GM12875 (cell line): ENCODE data around the gene SERPINE2.

Experiments
- H3K4me3 ChIP-seq: one replicate; pipeline ENCODE4 v1.5.1; 2011; ENCODE audit warnings: low read depth, low read length, control low read depth
- TF ChIP-seq, protein P1 (sequence below): IDR thresholded peaks from 2 replicates; pipeline ENCODE4 v1.5.1; 2011; ENCODE audit warnings: low read depth, mild to moderate bottlenecking, control low read depth, inconsistent platforms, low read length, moderate library complexity, borderline replicate concordance; ENCODE audit not compliant: insufficient read depth

SERPINE2 gene

DNA sequence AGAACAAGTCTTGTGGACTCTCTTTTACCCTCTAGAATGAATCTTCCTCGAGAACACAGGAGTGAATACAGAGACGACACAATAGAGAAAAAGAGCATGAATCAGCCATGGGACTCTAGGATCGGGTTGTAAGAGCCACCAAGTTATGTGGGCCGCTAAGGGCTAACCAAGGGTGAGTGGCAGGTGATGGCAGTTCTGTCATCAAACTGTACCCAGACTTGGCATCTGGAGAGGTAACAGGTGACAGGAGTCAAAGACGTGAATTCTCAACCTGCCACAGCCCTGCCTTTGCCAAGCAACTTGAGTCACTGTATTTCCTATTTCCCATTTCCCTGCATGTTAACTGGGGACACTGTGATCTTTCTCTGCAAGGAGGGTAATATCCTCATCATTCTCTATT, 11.2 kb downstream of the SERPINE2 start:
- H3K4me3 ChIP-seq, result no peak overlapping the region
- TF ChIP-seq, protein P1, sequence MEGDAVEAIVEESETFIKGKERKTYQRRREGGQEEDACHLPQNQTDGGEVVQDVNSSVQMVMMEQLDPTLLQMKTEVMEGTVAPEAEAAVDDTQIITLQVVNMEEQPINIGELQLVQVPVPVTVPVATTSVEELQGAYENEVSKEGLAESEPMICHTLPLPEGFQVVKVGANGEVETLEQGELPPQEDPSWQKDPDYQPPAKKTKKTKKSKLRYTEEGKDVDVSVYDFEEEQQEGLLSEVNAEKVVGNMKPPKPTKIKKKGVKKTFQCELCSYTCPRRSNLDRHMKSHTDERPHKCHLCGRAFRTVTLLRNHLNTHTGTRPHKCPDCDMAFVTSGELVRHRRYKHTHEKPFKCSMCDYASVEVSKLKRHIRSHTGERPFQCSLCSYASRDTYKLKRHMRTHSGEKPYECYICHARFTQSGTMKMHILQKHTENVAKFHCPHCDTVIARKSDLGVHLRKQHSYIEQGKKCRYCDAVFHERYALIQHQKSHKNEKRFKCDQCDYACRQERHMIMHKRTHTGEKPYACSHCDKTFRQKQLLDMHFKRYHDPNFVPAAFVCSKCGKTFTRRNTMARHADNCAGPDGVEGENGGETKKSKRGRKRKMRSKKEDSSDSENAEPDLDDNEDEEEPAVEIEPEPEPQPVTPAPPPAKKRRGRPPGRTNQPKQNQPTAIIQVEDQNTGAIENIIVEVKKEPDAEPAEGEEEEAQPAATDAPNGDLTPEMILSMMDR, result no peak

DNA sequence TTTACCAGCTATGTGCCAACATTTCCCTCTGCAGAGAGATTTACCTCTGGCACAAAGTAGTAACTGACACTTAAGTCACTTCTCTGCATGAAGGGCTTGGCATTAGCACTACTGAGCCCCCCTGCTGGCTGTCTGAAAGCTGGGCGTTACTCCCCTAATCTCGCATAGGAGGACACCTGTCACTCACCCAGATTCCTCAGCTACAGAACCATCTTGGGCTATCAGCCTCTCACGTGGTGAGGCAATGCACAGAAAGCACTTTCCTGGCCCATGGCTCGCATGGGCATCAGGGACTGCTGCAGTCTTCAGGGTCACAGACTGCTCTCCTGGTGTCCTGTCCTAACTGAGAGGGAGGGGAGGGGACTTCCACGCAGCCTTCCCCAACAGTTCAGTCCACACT, 12.0 kb downstream of the SERPINE2 start:
- TF ChIP-seq, protein P1, result no peak
- no peak overlapping the region for H3K4me3 ChIP-seq

DNA sequence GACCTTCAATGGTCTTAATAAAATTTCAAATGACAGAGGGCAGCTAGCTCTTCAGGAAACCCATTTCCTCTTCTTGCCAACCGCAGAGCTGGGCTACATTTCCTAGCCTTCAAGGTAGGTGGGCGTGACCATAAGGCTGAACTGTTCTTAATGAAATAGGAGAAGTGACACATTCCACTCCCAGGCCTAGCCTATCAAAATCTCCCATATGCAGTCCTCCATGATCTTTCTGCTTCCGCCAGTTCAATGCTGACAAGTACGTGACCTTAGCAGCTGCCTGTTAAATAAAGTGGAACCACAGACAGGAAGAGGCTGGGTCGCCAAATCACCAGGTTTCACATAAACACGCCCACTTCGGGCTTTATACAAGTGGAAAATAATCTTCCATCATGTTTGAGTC, 13.2 kb downstream of the SERPINE2 start:
- H3K4me3 ChIP-seq, result no peak overlapping the region
- TF ChIP-seq, protein P1, result no peak

DNA sequence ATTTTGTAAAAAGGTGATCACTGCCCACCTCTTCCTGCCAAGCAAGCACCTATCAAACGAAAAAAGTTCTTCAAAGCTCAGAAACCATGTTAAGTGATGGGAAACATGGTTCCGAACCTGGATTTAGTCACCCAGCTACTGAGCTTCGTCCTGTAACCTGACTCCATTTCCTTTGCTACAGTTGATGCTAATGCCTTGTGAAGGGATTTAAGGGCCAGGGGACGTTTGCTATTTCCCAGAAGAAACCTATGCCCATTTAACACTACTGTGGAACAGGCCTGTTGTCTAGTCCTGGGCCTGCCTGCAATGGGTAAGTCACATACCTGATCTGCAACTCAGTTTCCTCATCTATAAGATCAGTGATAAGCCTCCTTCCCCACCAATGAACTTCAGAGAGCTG, 14.8 kb downstream of the SERPINE2 start:
- no peak overlapping the region for H3K4me3 ChIP-seq
- TF ChIP-seq, protein P1, result no peak

DNA sequence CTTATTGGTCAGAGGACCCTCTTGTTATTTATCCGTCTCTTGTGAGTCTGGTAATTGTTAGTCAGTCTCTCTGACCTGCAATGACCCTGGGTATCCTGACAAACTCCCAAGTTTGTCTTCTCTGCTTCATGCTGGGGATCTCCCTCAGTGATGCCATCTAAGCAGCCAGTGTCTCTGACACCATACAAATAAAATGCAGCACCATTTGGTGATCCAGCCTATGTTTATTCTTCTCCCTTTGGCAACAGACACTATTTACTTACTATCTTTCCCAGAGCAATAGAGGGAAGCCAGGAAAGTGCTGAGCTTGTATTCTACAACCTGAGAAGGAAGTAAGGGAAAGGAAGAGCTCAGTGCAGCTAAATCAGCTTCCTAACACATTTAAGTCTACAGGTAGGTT, 15.9 kb downstream of the SERPINE2 start:
- TF ChIP-seq, protein P1, result no peak
- H3K4me3 ChIP-seq, result no peak overlapping the region

DNA sequence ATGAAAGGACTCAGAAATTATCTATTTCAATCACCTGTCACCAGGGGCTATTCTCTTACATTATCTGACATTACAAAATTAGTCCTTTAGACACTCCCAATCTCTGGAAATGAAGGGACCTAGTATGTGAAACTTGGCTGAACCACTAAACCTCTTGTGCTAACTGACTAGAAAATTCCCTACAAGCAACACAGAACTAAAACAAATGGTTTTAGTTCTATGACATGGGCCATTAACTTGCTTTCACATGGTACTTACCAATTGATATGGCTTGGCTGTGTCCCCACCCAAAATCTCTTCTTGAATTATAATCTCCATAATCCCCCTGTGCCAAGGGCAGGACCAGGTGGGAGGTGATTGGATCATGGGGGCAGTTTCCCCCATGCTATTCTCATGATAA, 16.6 kb downstream of the SERPINE2 start:
- TF ChIP-seq, protein P1, result no peak
- no peak overlapping the region for H3K4me3 ChIP-seq

DNA sequence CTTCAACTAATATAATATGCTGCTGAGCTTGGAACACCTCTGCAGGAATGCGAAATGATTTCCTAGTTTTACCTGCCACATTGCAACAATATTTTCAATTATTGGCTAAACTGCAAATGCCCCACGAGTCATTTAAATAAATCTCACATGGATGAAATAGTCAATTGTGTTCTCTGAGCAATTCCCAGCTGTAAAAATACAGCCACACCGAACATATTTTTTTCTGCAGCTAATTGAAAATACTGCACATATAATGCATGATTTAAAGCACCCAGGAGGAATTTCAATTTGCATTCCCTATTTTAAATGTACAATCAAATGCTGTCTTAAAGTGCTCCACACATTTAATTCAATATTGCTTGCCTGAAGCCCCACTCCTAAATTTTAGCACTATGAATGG, 18.6 kb downstream of the SERPINE2 start:
- H3K4me3 ChIP-seq, result no peak overlapping the region
- TF ChIP-seq, protein P1, result no peak
